Thoracic aorta (tissue), 2 donors: ENCODE results near the gene PPIP5K2. TPM values are rescaled to one million over a fixed set of nuclear protein-coding genes. Genes with fewer than 3 reads are reported as not detected.
A peak's percentile ranks its signal among the peaks of the same experiment; 100 is the strongest.

ENCODE experiments used
- ATAC-seq: fragments of 150-250 bp; one replicate; pipeline ENCODE4 v1.8.0; 2017; ENCODE audit warnings: low read depth; ENCODE audit not compliant: insufficient number of reproducible peaks, low FRiP score
- DNase-seq: peaks from one replicate; pipeline ENCODE4 v3.0.0-alpha.2; 2020; ENCODE audit warnings: low spot score
- H3K27ac ChIP-seq, 2 donors: fragments of 200-600 bp; sonication (generic); 1 replicate in 1 of 2; 2 replicates in 1 of 2; pipeline ENCODE4 v1.5.1; 2016; ENCODE audit warnings: mild to moderate bottlenecking in 2 of 2, moderate library complexity in 2 of 2
- H3K27me3 ChIP-seq: fragments of 200-600 bp; sonication (generic); replicated peaks from 2 replicates; pipeline ENCODE4 v1.6.0; 2016; ENCODE audit warnings: mild to moderate bottlenecking; ENCODE audit not compliant: insufficient read depth
- H3K36me3 ChIP-seq: fragments of 200-600 bp; sonication (generic); one replicate; pipeline ENCODE4 v1.5.1; 2016
- H3K4me1 ChIP-seq, 2 donors: fragments of 200-600 bp; sonication (generic); 1 replicate in 1 of 2; 2 replicates in 1 of 2; pipeline versions ENCODE4 v1.5.1 to v1.6.0; 2016; ENCODE audit warnings: low read depth in 2 of 2, mild to moderate bottlenecking in 1 of 2; ENCODE audit not compliant: control insufficient read depth in 1 of 2
- H3K4me3 ChIP-seq: fragments of 200-600 bp; sonication (generic); 2 replicates; pipeline ENCODE4 v1.5.1; 2016; ENCODE audit warnings: mild to moderate bottlenecking
- H3K9me3 ChIP-seq: fragments of 200-600 bp; sonication (generic); 2 replicates; pipeline ENCODE4 v1.5.1; 2016
- total RNA-seq, 2 donors: library from RNA; depleted of rRNA; stranded (reverse); fragments of >200 nt; gene quantifications; one replicate each; pipeline versions ENCODE4 v1.1.0 to v1.2.3, GENCODE V29; 2016
- TF ChIP-seq, protein P1 (sequence below): fragments of 200-600 bp; sonication (generic); IDR thresholded peaks from one replicate; pipeline ENCODE4 v1.5.1; 2019; ENCODE audit warnings: antibody characterized with exemption

Gene PPIP5K2
- total RNA-seq, 2 donors from 2014 or later, result 60.8 to 67.5 TPM

DNA sequence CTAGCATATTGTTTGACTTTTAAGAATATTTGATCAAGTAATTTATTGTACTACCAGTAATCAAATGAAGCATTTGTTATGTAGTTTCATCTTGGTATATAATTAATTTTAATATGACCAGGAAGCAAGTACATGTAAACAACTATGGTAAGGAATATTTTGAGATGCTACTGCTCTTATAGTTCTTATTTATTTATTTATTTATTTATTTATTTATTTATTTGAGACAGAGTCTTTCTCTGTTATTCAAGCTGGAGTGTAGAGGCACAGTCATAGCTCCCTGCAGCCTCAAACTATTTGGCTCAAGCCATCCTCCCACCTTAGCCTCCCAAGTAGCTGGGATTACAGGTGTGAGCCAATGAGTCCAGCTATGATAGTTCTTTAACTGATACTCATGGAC, 8.1 kb downstream of the PPIP5K2 start:
- no peak for ATAC-seq

DNA sequence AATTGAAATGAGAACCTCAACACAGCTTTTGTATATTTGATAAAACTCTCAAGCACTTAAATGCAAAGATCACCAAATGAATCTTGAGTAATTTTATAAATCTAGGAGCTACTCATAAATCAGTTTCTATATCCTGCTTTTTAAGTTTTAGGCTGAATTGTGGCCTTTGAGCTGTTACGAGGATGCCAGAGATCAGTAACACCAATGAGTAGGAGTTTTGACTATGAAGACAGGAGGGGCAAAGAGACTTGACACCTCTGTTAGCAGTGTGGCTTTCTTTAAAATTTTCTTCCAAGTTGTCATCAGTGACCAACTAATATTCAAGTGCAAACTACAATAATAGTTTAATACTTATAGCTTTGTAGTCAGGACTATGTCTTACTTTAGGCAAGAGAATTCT, 12.6 kb downstream of the PPIP5K2 start:
- H3K27ac ChIP-seq, result peak overlapping the region; percentile 2 to 58
- DNase-seq (no peak), ATAC-seq (no peak)
- H3K27me3 ChIP-seq, result no peaks in the 10 kb centered on the region
- peaks cover 12% of the 10 kb centered on the region for H3K36me3 ChIP-seq
- peak overlapping the region; percentile 34 for H3K4me3 ChIP-seq
- H3K4me1 ChIP-seq, result peaks cover 14 to 20% of the 10 kb centered on the region in 2 donors
- TF ChIP-seq, protein P1, sequence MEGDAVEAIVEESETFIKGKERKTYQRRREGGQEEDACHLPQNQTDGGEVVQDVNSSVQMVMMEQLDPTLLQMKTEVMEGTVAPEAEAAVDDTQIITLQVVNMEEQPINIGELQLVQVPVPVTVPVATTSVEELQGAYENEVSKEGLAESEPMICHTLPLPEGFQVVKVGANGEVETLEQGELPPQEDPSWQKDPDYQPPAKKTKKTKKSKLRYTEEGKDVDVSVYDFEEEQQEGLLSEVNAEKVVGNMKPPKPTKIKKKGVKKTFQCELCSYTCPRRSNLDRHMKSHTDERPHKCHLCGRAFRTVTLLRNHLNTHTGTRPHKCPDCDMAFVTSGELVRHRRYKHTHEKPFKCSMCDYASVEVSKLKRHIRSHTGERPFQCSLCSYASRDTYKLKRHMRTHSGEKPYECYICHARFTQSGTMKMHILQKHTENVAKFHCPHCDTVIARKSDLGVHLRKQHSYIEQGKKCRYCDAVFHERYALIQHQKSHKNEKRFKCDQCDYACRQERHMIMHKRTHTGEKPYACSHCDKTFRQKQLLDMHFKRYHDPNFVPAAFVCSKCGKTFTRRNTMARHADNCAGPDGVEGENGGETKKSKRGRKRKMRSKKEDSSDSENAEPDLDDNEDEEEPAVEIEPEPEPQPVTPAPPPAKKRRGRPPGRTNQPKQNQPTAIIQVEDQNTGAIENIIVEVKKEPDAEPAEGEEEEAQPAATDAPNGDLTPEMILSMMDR, result no peak
- H3K9me3 ChIP-seq, result no peaks in the 10 kb centered on the region

More for the DNA sequence above, 8.1 kb downstream of the PPIP5K2 start:
- no peak for DNase-seq
- Histone ChIP-seq H3K9me3 (no peaks in the 10 kb centered on the region), H3K27ac (no peak overlapping the region), H3K27me3 (no peaks in the 10 kb centered on the region), H3K36me3 (no peaks in the 10 kb centered on the region), H3K4me1 (peaks cover 10 to 28% of the 10 kb centered on the region in 2 donors), H3K4me3 (no peak overlapping the region)
- TF ChIP-seq, protein P1, result no peak

DNA sequence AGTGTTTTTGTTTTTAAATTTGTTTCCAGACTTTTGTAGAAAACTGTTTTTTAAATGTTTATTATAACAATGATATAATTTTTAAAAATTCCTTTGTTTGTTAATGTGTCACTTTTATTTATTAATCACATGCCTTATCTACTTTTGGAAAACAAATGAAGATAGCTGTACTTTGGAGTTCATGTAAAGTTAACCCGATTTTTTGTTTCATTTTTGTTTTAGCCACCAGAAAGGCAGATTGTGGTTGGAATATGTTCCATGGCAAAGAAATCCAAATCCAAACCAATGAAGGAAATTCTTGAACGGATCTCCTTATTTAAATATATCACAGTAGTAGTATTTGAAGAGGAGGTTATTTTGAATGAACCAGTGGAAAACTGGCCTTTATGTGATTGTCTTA, 13.1 kb downstream of the PPIP5K2 start:
- DNase-seq (no peak), ATAC-seq (no peak)
- TF ChIP-seq, protein P1, result no peak
- peak overlapping the region; percentile 2 to 58 for H3K27ac ChIP-seq
- no peaks in the 10 kb centered on the region for H3K27me3 ChIP-seq
- H3K4me1 ChIP-seq, result peaks cover 14 to 20% of the 10 kb centered on the region in 2 donors
- H3K36me3 ChIP-seq, result peaks cover 12% of the 10 kb centered on the region
- H3K9me3 ChIP-seq, result no peaks in the 10 kb centered on the region
- H3K4me3 ChIP-seq, result peak overlapping the region; percentile 34

DNA sequence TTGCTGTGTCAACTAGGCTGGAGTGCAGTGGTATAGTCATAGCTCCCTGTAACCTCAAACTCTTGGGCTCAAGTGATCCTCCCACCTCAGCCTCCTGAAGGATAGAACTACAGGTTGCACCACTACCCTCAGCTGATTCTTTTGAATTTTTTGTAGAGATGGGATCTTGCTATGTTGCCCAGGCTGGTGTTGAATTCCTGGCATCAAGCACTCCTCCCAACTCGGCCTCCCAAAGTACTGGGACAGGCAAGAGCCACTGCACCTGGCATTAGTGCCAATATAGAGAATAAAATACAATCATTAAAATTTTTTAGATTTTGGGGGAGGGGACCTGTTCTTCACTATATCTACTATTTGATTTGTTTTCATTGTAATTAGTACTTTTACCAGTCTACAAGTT, 15.4 kb downstream of the PPIP5K2 start:
- TF ChIP-seq, protein P1, result no peak
- Histone ChIP-seq H3K4me1 (peaks cover 7 to 19% of the 10 kb centered on the region in 2 donors), H3K9me3 (no peaks in the 10 kb centered on the region), H3K36me3 (peaks cover 18% of the 10 kb centered on the region), H3K27me3 (no peaks in the 10 kb centered on the region), H3K4me3 (no peak overlapping the region), H3K27ac (no peak overlapping the region)
- no peak for DNase-seq
- no peak for ATAC-seq

DNA sequence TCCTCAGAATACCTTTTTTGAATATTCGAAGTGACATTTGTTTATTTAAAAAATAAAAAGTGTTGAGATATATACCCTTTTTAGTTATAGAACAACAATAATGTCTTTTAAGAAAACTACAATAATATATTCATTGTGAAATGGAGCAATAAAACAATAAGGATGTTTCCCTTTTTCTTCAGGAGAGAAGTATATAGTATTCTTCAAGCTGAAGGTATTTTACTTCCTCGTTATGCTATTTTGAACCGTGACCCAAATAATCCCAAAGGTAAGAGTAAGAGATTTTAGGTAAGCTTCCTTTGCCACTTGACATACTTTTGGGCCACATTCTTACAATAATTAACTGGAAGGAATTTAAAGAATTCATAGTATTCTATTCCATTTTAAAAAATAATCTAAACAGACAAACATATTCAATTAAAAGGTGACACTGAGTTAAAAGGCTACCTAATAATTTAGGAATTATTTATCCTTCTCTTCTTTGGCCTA, 18.1 kb downstream of the PPIP5K2 start:
- no peak for ATAC-seq
- Histone ChIP-seq H3K27me3 (no peaks in the 10 kb centered on the region), H3K4me3 (no peak overlapping the region), H3K4me1 (peaks cover 5 to 7% of the 10 kb centered on the region in 2 donors), H3K36me3 (peaks cover 28% of the 10 kb centered on the region), H3K27ac (no peak overlapping the region), H3K9me3 (no peaks in the 10 kb centered on the region)
- TF ChIP-seq, protein P1, result no peak
- no peak for DNase-seq
